ENCODE results near the gene HSDL2.
"Not testable (repeated sequence)": the region's sequence is repeated elsewhere in the genome, so short reads cannot be mapped to it uniquely, and the experiment has no call there.

HSDL2 gene

GRCh38 chr9:112505607-112506006 is 125.7 kb downstream of the HSDL2 start:
- DNase-seq = no peak

- no peak for DNase-seq
These were observed 126.7 kb downstream of the HSDL2 start for GRCh38 chr9:112506571-112506970.

DNA sequence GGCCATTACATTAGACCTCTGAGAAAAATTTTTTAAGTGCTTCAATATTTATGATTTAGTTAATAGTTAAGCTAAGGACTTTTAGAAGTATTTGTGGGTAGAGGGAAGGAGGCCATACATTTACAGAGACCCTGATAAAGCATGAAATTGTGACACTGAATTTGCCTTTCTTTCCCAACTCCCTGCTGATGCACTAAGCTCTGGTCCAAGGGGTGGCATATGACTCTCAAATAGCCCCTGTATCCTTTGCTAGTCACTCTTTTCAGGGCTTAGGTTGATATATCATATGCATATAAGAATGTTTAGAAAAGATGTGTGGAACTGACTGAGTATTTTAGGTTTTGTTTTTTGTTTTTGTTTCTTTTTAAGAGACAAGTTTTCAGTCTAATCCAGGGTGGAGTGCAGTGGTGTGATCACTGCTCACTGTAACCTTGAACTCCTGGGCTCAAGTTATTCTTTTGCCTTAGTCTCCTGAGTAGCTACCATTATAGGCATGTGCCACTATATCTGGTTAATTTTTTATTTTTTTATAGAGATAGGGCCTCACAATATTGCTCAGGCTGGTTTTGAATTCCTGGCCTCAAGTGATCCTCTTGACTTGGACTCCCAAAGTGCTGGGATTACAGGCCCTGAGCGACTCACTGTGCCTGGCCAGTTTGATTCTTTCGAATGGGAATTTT is 127.2 kb downstream of the HSDL2 start:
- no peak for DNase-seq

DNA sequence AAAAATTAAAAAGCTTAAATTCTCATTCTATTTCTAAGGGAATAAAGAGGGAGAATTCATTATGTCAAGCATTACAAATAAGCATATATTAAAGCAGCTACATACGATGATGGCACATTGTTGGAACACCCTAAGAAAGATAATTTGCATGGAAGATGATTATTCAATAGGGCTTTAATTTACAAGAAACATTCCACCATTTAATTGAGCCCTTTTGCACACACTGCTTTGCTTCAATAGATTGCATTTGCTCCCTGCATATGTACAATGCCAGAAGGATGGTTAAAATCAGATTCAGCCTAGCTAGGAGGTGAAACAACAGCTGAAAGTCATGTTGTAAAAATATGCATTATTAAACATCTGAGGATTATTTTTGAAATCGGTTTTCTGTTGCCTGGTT is 128.5 kb downstream of the HSDL2 start:
- DNase-seq = no peak

DNA sequence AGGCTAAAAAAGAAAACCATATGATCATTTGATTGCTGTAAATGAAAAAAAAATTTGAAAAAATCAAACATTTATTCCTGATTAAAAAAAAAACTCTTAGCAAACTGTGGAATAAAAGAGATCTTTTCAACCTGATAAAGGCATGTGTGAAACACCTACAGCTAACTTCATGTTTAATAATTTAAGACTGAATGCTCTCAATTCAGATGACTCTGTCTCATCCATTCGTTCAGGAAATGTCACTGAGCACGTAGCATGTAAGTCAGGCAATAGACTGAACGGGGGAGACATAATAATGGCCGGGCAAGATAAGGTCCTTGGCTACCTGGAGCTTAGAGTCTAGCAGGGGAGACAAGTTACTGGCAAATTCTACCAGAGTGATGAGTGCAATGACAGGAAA is 132.5 kb downstream of the HSDL2 start:
- not testable (repeated sequence) for DNase-seq

DNA sequence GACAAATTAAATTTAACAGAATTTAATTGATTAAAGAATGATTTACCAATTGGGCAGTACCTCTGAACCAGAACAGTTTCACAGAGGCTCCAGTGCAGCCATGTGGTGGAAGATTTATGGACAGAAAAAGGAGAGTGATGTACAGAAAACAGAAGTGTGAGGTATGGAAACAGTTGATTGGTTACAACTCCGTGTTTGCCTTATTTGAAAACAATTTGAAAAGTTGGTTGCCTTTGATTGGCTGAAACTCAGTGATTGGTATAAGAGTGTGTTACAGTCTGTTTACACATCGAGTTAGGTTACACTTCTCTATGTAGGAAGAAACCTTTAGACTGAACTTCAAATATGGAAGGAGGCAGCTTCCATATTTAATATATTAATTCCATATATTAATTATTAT is 136.9 kb downstream of the HSDL2 start:
- DNase-seq = no peak

GRCh38 chr9:112520069-112520468 is 140.2 kb downstream of the HSDL2 start:
- DNase-seq = no peak

DNA sequence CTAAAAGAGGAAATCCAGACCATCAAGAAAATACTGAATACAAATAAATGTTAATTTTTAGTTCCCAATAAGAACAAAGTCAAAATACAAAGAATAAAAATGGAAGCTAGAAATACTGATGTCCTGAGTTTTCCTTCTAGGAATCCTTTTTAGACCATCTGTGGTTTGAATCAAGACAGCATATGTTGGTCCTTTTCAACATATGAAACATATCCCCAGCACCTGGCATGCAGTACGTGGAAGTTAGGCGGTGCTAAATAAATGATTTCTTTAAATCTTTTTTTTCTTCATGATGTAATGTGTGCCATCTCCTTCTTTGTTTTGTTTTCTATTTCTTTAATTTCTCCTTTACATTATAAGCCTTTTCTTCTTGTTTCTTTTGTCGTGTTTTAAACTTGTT is 140.7 kb downstream of the HSDL2 start:
- no peak for DNase-seq

Data from NCI-H1694 (cell line).